ENCODE results near the gene RNF141. TPM values are rescaled to one million over a fixed set of nuclear protein-coding genes. Genes with fewer than 3 reads are reported as not detected.

Gene RNF141
- total RNA-seq, 1 donor from 2014 or later = 39.2 TPM

DNA sequence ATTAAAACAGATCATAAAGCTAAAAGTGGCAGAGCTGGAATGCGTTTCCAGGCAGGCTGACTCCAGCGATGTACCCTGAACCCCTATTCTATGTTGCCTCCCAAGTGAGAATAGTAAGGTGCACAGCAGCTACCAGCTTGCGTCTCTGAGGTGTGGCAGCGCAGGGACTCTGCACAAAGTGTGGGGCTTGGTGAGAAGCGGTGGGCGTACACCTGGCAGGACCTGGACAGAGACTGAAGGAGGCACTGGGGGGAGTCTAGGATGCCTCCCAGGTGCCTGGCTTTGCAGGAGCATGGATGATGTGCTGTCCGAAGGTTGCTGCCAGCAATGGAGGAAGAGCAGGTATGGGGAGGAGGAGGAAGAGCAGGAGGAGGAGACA lies 43.0 kb downstream of the RNF141 start:
- Histone ChIP-seq H3K27ac (replicated peaks) (no peak overlapping the region), H3K4me1 (no peaks in the 10 kb centered on the region), H3K36me3 (peaks cover 4% of the 10 kb centered on the region), H3K27me3 (ENCODE audit: low read depth) (no peaks in the 10 kb centered on the region), H3K9me3 (replicated peaks) (no peaks in the 10 kb centered on the region), H3K4me3 (no peak overlapping the region)
- TF ChIP-seq CTCF (IDR thresholded peaks at IDR 0.05; ENCODE audit: borderline replicate concordance) = no peak
- intact Hi-C loops (cut with micrococcal nuclease) = no loop called here
- no peak for DNase-seq

DNA sequence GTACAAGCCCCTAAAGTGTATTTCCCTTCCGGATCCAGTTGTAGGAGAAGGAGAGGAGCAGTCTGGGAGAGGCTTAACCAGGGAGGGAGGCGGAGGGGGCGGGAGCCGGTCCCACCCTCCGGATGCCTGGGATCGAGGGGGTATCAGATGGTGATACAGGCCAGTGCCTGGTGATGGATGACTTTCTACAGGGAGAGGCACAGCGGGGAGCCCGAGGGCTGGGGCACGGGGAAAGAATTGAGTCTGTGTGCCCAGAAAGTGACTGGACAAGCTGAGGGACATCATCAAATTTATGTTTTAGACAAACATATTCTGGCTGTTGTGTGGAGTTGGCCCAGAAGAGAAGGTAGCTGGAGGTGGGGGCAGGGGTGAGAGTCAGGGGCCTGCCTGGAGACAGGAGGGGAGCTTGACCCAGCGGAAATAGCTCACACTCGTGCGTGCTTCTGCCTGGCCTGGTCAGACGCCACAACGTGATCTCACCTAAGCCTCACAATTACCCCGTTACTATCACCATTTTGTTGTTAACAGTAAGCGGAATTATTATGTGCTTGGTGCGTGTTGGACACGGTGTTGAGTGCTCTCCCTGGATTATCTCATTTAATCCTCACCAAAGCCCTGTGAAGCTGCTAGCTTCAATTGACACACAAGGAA lies 43.5 kb downstream of the RNF141 start:
- DNase-seq = no peak
- no peak overlapping the region for H3K27ac ChIP-seq (replicated peaks)
- H3K9me3 ChIP-seq (replicated peaks) = no peaks in the 10 kb centered on the region
- H3K27me3 ChIP-seq (ENCODE audit: low read depth) = no peaks in the 10 kb centered on the region
- peaks cover 4% of the 10 kb centered on the region for H3K36me3 ChIP-seq
- intact Hi-C loops (cut with micrococcal nuclease) = no loop called here
- no peaks in the 10 kb centered on the region for H3K4me1 ChIP-seq
- no peak overlapping the region for H3K4me3 ChIP-seq
- TF ChIP-seq CTCF (IDR thresholded peaks at IDR 0.05; ENCODE audit: borderline replicate concordance) = no peak

DNA sequence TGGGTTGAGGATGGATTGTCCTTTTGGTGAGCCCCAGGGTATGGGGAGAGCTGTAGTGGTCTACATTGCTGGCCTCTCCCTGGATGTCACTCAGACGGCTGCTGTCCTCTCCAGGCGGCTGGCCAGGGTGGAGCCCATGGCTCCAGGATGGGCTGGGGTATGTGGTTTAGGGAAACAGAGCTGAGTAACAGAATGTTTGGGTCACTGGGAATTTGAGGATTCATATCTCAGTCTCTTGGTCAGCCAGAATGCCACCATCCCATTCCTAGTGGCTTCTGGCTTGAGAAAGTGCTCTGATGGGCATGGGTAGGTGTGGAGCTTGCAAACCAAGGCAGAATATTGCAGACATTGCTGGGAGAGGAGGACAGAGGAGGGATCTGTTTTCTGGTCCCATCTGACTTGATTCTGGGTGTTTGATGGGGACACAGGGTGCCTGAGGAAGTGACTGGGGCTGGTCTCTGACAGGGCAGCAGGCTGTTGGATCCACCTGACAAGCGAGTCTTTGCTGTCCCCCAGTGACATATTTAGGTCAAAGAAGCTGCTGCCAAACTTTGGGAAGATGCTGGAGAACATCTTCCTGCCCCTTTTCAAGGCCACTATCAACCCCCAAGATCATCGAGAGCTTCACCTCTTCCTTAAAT lies 44.6 kb downstream of the RNF141 start:
- peaks cover 1% of the 10 kb centered on the region for H3K4me1 ChIP-seq
- H3K9me3 ChIP-seq (replicated peaks) = no peaks in the 10 kb centered on the region
- no peaks in the 10 kb centered on the region for H3K27me3 ChIP-seq (ENCODE audit: low read depth)
- H3K4me3 ChIP-seq = no peak overlapping the region
- DNase-seq = no peak
- H3K27ac ChIP-seq (replicated peaks) = no peak overlapping the region
- TF ChIP-seq CTCF (IDR thresholded peaks at IDR 0.05; ENCODE audit: borderline replicate concordance) = no peak
- peaks cover 4% of the 10 kb centered on the region for H3K36me3 ChIP-seq
- intact Hi-C loops (cut with micrococcal nuclease) = no loop called here

GRCh38 chr11:10495464-10495786 lies 45.6 kb downstream of the RNF141 start:
- DNase-seq = no peak
- Histone ChIP-seq H3K4me1 (peaks cover 11% of the 10 kb centered on the region), H3K36me3 (peaks cover 4% of the 10 kb centered on the region), H3K27me3 (ENCODE audit: low read depth) (no peaks in the 10 kb centered on the region), H3K27ac (replicated peaks) (no peak overlapping the region), H3K4me3 (no peak overlapping the region), H3K9me3 (replicated peaks) (no peaks in the 10 kb centered on the region)
- no peak for TF ChIP-seq CTCF (IDR thresholded peaks at IDR 0.05; ENCODE audit: borderline replicate concordance)
- intact Hi-C loops (cut with micrococcal nuclease) = no loop called here

DNA sequence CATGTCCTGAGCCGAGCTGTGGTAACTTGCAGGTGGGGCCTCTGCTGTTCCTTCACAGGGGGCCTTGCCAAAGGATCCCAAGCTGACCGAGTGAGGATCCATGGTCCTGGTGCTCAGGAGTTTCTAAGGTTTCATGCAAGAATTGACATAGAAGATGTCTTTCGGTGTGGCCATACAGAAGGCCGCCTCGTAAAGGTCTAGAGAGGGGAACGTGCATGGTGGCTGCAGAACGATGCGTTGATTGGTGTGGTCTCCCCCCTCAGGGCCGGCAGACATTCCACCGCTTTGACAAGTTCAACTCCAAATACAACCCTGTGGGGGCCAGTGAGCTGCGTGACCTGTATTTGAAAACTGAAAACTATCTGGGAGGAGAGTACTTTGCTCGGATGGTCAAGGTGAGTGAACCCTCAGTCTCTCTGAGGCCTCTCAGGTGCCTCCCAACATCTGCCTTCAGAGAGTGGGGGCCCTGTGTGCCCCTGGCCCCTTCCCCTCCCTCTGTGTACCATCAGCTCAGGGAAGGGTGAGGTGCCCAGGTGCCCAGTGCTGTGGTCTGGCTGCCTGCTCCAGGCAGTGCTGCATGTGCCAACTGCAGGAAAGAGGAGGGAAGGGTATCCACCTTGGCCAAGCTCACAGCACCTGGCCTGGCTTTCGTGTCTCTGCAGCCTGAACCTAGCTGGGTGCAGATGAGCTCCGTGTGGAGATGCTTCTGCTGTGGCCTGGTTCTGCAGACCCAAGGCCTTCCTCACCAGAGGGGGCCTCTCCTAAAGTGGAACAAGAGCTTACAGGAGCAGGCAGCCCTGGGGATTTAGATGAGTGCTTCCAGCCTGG lies 46.1 kb downstream of the RNF141 start:
- no peaks in the 10 kb centered on the region for H3K36me3 ChIP-seq
- H3K9me3 ChIP-seq (replicated peaks) = no peaks in the 10 kb centered on the region
- DNase-seq = no peak
- no peak for TF ChIP-seq CTCF (IDR thresholded peaks at IDR 0.05; ENCODE audit: borderline replicate concordance)
- no peak overlapping the region for H3K27ac ChIP-seq (replicated peaks)
- peaks cover 15% of the 10 kb centered on the region for H3K4me1 ChIP-seq
- H3K4me3 ChIP-seq = no peak overlapping the region
- intact Hi-C loops (cut with micrococcal nuclease) = no loop called here
- H3K27me3 ChIP-seq (ENCODE audit: low read depth) = no peaks in the 10 kb centered on the region
